H1 (cell line): Measurements from ENCODE around the gene LCLAT1. TPM values are rescaled to one million over a fixed set of nuclear protein-coding genes. Genes with fewer than 3 reads are reported as not detected.

Experiments
- CTCF ChIA-PET: fragments of 300-600 bp; sonication (Branson Sonifier 250); formaldehyde crosslinking; loops from one replicate; lab custom pipeline; 2021; ENCODE audit not compliant: partially characterized antibody; lab: Charles Lee
- POLR2A ChIA-PET: fragments of 300-600 bp; sonication (Branson Sonifier 250); formaldehyde crosslinking; loops from one replicate; lab custom pipeline; 2021; ENCODE audit warnings: inconsistent platforms; ENCODE audit not compliant: partially characterized antibody; lab: Charles Lee
- DNase-seq, 2 experiments: peaks; one replicate each; pipeline versions ENCODE4 v3.0.0 to v3.0.0-alpha.2; 2010 to 2022; ENCODE audit warnings: low spot score in 2 of 2, low read depth in 1 of 2, mixed read lengths in 1 of 2
- FAIRE-seq: peaks from 2 replicates; lab custom pipeline; 2011; peaks lifted over from hg19 to GRCh38; lab: Jason Lieb, UNC
- H2AFZ ChIP-seq: 2 replicates; pipeline ENCODE4 v1.8.1; 2012; ENCODE audit warnings: low read length, inconsistent platforms
- H2AK5ac ChIP-seq: 2 replicates; pipeline ENCODE4 v1.6.1; 2013; ENCODE audit warnings: low read depth, low read length
- H2BK120ac ChIP-seq: replicated peaks from 2 replicates; pipeline ENCODE3; 2013; ENCODE audit warnings: low read depth, low read length, inconsistent platforms
- H2BK12ac ChIP-seq: 2 replicates; pipeline ENCODE4 v1.6.1; 2013; ENCODE audit warnings: low read depth, low read length
- H2BK15ac ChIP-seq: 2 replicates; pipeline ENCODE4 v1.6.1; 2013; ENCODE audit warnings: low read length
- H2BK20ac ChIP-seq: 2 replicates; pipeline ENCODE4 v1.6.1; 2013; ENCODE audit warnings: low read length
- H2BK5ac ChIP-seq: 2 replicates; pipeline ENCODE4 v1.6.1; 2013; ENCODE audit warnings: low read depth, low read length
- H3K14ac ChIP-seq: 2 replicates; pipeline ENCODE4 v1.6.1; 2013; ENCODE audit warnings: inconsistent platforms; ENCODE audit not compliant: insufficient read length
- H3K18ac ChIP-seq: 2 replicates; pipeline ENCODE4 v1.6.1; 2013; ENCODE audit warnings: low read length; ENCODE audit errors: extremely low read depth
- H3K23ac ChIP-seq: 2 replicates; pipeline ENCODE4 v1.6.1; 2013; ENCODE audit warnings: inconsistent platforms; ENCODE audit not compliant: insufficient read length
- H3K23me2 ChIP-seq: 2 replicates; pipeline ENCODE4 v1.6.1; 2013; ENCODE audit warnings: low read depth, low read length
- H3K27ac ChIP-seq: 2 replicates; pipeline ENCODE4 v1.6.1; 2011; ENCODE audit warnings: low read depth, low read length, inconsistent platforms
- H3K27me3 ChIP-seq, 4 experiments: replicated peaks in 1 of 4; 1 replicate in 1 of 4; 2 replicates in 3 of 4; pipeline versions ENCODE4 v1.6.1 to v1.8.1; 2011 to 2013; ENCODE audit warnings: low read length in 3 of 4, mild to moderate bottlenecking in 3 of 4, inconsistent platforms in 2 of 4, mixed read lengths in 2 of 4, moderate library complexity in 1 of 4; ENCODE audit not compliant: control insufficient read depth in 3 of 4, insufficient read depth in 3 of 4; ENCODE audit errors: extremely low read depth in 1 of 4
- H3K36me3 ChIP-seq, 4 experiments: 2 replicates each; pipeline versions ENCODE4 v1.6.1 to v1.8.1; 2011 to 2013; ENCODE audit warnings: mild to moderate bottlenecking in 4 of 4, low read length in 3 of 4, moderate library complexity in 2 of 4, control low read depth in 1 of 4, inconsistent platforms in 1 of 4; ENCODE audit not compliant: insufficient read depth in 4 of 4, control insufficient read depth in 2 of 4
- H3K4ac ChIP-seq: replicated peaks from 2 replicates; pipeline ENCODE3; 2013; ENCODE audit warnings: low read length, low read depth, mixed read lengths, inconsistent platforms; ENCODE audit not compliant: insufficient read length
- H3K4me1 ChIP-seq, 4 experiments: replicated peaks in 1 of 4; 1 replicate in 1 of 4; 2 replicates in 3 of 4; pipeline versions ENCODE4 v1.6.1 to v1.8.1; 2011 to 2013; ENCODE audit warnings: low read length in 3 of 4, inconsistent platforms in 2 of 4, mixed read lengths in 1 of 4; ENCODE audit not compliant: insufficient read depth in 4 of 4, control insufficient read depth in 3 of 4
- H3K4me2 ChIP-seq, 2 experiments: 2 replicates each; pipeline versions ENCODE4 v1.6.1 to v1.8.1; 2011 to 2013; ENCODE audit warnings: low read depth in 2 of 2, low read length in 2 of 2, control low read depth in 1 of 2, inconsistent platforms in 1 of 2, mild to moderate bottlenecking in 1 of 2; ENCODE audit not compliant: insufficient read depth in 1 of 2
- H3K4me3 ChIP-seq, 4 experiments: fragments of 200-600, 300-600 bp in 1 of 4; sonication (generic), shearing (Covaris generic), sonication (Bioruptor Twin) in 1 of 4; 2 replicates each; pipeline versions ENCODE4 v1.5.1 to v1.8.1; 2011 to 2016; ENCODE audit warnings: low read length in 4 of 4, low read depth in 3 of 4, control low read depth in 2 of 4, inconsistent platforms in 2 of 4, mild to moderate bottlenecking in 2 of 4, mixed read lengths in 1 of 4, moderate library complexity in 1 of 4; ENCODE audit not compliant: insufficient read depth in 2 of 4; ENCODE audit errors: extremely low read depth in 1 of 4
- H3K56ac ChIP-seq: replicated peaks from 2 replicates; pipeline ENCODE3; 2013; ENCODE audit warnings: low read depth, mild to moderate bottlenecking, mixed read lengths, low read length, inconsistent platforms; ENCODE audit not compliant: insufficient read length
- H3K79me1 ChIP-seq: 2 replicates; pipeline ENCODE4 v1.6.1; 2013; ENCODE audit warnings: low read depth, low read length, control low read depth
- H3K79me2 ChIP-seq, 2 experiments: 2 replicates each; pipeline versions ENCODE4 v1.6.1 to v1.8.1; 2012 to 2013; ENCODE audit warnings: low read length in 2 of 2, mild to moderate bottlenecking in 2 of 2, inconsistent platforms in 1 of 2; ENCODE audit not compliant: insufficient read depth in 2 of 2, control insufficient read depth in 1 of 2
- H3K9ac ChIP-seq, 4 experiments: replicated peaks in 1 of 4; 1 replicate in 1 of 4; 2 replicates in 3 of 4; pipeline versions ENCODE4 v1.6.1 to v1.8.1; 2011 to 2013; ENCODE audit warnings: low read depth in 3 of 4, low read length in 3 of 4, control low read depth in 2 of 4, mild to moderate bottlenecking in 2 of 4, moderate library complexity in 2 of 4, inconsistent platforms in 1 of 4; ENCODE audit errors: extremely low read depth in 1 of 4
- H3K9me3 ChIP-seq, 2 experiments: 2 replicates each; pipeline versions ENCODE4 v1.6.1 to v1.8.1; 2012 to 2013; ENCODE audit warnings: mild to moderate bottlenecking in 2 of 2, moderate library complexity in 2 of 2, control low read depth in 1 of 2, inconsistent platforms in 1 of 2, low read depth in 1 of 2, low read length in 1 of 2, mixed read lengths in 1 of 2; ENCODE audit not compliant: insufficient read depth in 2 of 2
- H4K20me1 ChIP-seq, 2 experiments: replicated peaks in 1 of 2; 2 replicates each; pipeline versions ENCODE3 to v1.8.1; 2011 to 2013; ENCODE audit warnings: inconsistent platforms in 2 of 2, low read length in 2 of 2, mild to moderate bottlenecking in 1 of 2; ENCODE audit not compliant: insufficient read depth in 2 of 2, control insufficient read depth in 1 of 2
- H4K5ac ChIP-seq: 2 replicates; pipeline ENCODE4 v1.6.1; 2013; ENCODE audit warnings: low read length, low read depth, mixed read lengths, inconsistent platforms; ENCODE audit not compliant: insufficient read length
- H4K8ac ChIP-seq: 2 replicates; pipeline ENCODE4 v1.8.0; 2013; ENCODE audit warnings: mild to moderate bottlenecking, moderate library complexity, low read length, inconsistent platforms; ENCODE audit not compliant: insufficient read depth; ENCODE audit errors: extremely low read depth
- H4K91ac ChIP-seq: replicated peaks from 2 replicates; pipeline ENCODE3; 2013; ENCODE audit warnings: low read length, mixed read lengths, inconsistent platforms; ENCODE audit not compliant: insufficient read length
- EP300 ChIP-seq, 2 experiments: IDR thresholded peaks; 1 replicate in 1 of 2; 2 replicates in 1 of 2; pipeline ENCODE4 v1.6.1; 2011 to 2012; ENCODE audit warnings: low read depth in 2 of 2, low read length in 2 of 2, mild to moderate bottlenecking in 2 of 2, borderline replicate concordance in 1 of 2, inconsistent platforms in 1 of 2, moderate library complexity in 1 of 2
- GABPA ChIP-seq: IDR thresholded peaks from 2 replicates; pipeline ENCODE4 v1.6.1; 2011; ENCODE audit warnings: mild to moderate bottlenecking, low read length, moderate library complexity, borderline replicate concordance; ENCODE audit not compliant: insufficient read depth
- HDAC2 ChIP-seq, 2 experiments: fragments of 300-600 bp in 1 of 2; sonication (generic) in 1 of 2; IDR thresholded peaks; 2 replicates each; pipeline ENCODE4 v1.6.1; 2011 to 2012; ENCODE audit warnings: low read depth in 2 of 2, low read length in 2 of 2, mild to moderate bottlenecking in 2 of 2, moderate library complexity in 2 of 2, borderline replicate concordance in 1 of 2, inconsistent platforms in 1 of 2
- JUND ChIP-seq: IDR thresholded peaks from 2 replicates; pipeline ENCODE4 v1.6.1; 2011; ENCODE audit warnings: mild to moderate bottlenecking, improper control_type of control experiment, low read length
- KDM5A ChIP-seq: fragments of 200-600 bp; IDR thresholded peaks from 2 replicates; pipeline ENCODE4 v1.7.1; 2012; ENCODE audit warnings: mild to moderate bottlenecking, low read length, inconsistent platforms, mixed read lengths
- MAFK ChIP-seq: IDR thresholded peaks from 2 replicates; pipeline ENCODE4 v1.6.1; 2012; ENCODE audit warnings: low read depth, mild to moderate bottlenecking, improper control_type of control experiment, low read length
- NRF1 ChIP-seq: IDR thresholded peaks from 2 replicates; pipeline ENCODE4 v1.6.1; 2011; ENCODE audit warnings: mild to moderate bottlenecking, low read depth, low read length, improper control_type of control experiment
- POU5F1 ChIP-seq: IDR thresholded peaks from 2 replicates; pipeline ENCODE4 v1.6.1; 2011; ENCODE audit warnings: low read depth, mild to moderate bottlenecking, low read length, moderate library complexity
- RFX5 ChIP-seq: IDR thresholded peaks from 2 replicates; pipeline ENCODE4 v1.6.1; 2011; ENCODE audit warnings: low read depth, low read length, improper control_type of control experiment, borderline replicate concordance
- RNF2 ChIP-seq: fragments of 200-900, 300-1000 bp; sonication (generic); IDR thresholded peaks from 2 replicates; pipeline ENCODE4 v1.7.1; 2016; ENCODE audit warnings: borderline replicate concordance, low read depth, mild to moderate bottlenecking, antibody characterized with exemption, low read length; ENCODE audit not compliant: poor library complexity, severe bottlenecking; ENCODE audit errors: missing control alignments
- SRF ChIP-seq: IDR thresholded peaks from 2 replicates; pipeline ENCODE4 v1.6.1; 2011; ENCODE audit warnings: mild to moderate bottlenecking, low read depth, low read length, moderate library complexity
- YY1 ChIP-seq: IDR thresholded peaks from 2 replicates; pipeline ENCODE4 v1.6.1; 2011; ENCODE audit warnings: low read depth, mild to moderate bottlenecking, low read length
- WGBS, 2 experiments: shearing (Covaris generic) in 1 of 2; methylation state at CpG; one replicate each; pipeline versions ENCODE4 v1.1.6 to v1.1.7; 2013 to 2015; ENCODE audit warnings: low lambda C conversion rate in 2 of 2, mixed read lengths in 2 of 2, inconsistent platforms in 1 of 2, low coverage in 1 of 2, missing lambda C conversion rate in 1 of 2; ENCODE audit not compliant: insufficient replicate concordance in 2 of 2, insufficient coverage in 1 of 2, insufficient read length in 1 of 2; ENCODE audit errors: extremely low coverage in 1 of 2, missing lambda C conversion rate in 1 of 2; 5-methylcytosine and 5-hydroxymethylcytosine counted together
- polyA plus RNA-seq, 7 experiments: library from polyadenylated mRNA; depleted of rRNA in 3 of 7; stranded (reverse) in 5 of 7; unstranded in 2 of 7; fragments of >200 nt in 5 of 7; fragments of 200-250 nt in 2 of 7; gene quantifications; 1 replicate in 5 of 7; 2 replicates in 1 of 7; 4 replicates in 1 of 7; pipeline versions ENCODE4 v1.2.1 to v1.2.3, GENCODE V29; 2011 to 2013; ENCODE audit warnings: missing spikeins in 2 of 7, mixed read lengths in 2 of 7
- total RNA-seq: library from RNA; stranded (reverse); fragmentation: NEBNext Ultra II Directional; extraction: Animal tissue kit (Norgen Biotek cat#: 25700); gene quantifications from 2 replicates; pipeline ENCODE4 v1.2.1, GENCODE V29; 2021

The LCLAT1 gene
- total and polyA plus RNA-seq, 2 of the 8 experiments (the other 6 are each of a cell fraction or from before 2014, with no cell fraction given): 7.6 to 22.0 TPM

DNA sequence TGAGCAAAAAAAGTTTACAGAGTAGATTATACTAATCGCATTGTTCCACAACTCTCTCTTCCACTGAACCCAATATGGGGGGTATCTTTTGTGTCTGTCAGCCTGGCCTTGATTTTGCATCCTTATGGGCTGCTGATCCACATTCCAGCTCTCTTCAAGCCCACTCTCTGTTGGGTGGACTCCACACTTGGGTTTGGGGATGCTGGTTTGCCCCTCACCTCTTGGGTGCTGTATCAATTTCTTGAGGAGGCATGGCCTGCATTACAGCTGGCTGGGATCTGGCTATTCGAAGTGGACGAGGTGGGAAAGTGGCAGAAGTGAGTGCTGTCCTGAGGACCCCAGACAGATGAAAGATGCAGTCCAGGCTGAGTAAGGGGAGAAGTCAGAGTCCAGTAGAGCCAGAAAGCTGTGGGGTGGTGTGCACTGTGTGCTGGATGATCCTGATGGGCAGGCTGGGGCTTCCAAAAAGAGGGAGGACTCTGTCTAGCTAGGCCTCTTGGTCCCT is 218.8 kb downstream of the LCLAT1 start:
- no peak overlapping the region for H3K4me2 ChIP-seq
- H3K9ac ChIP-seq: no peak overlapping the region
- no peak overlapping the region for H3K14ac ChIP-seq
- H3K18ac ChIP-seq: no peak overlapping the region
- 0 out of 7 replicates have a peak, but pooled peaks cover 0 to 2% (median 0%) of the 10 kb centered on the region in 4 experiments for H3K27me3 ChIP-seq
- no peak overlapping the region for H2BK20ac ChIP-seq
- H2BK5ac ChIP-seq: no peak overlapping the region
- H3K4me1 ChIP-seq: no peaks in the 10 kb centered on the region
- H2BK15ac ChIP-seq: no peak overlapping the region
- no peaks in the 10 kb centered on the region for H4K20me1 ChIP-seq
- CTCF ChIA-PET: interaction anchor here (1.2 to 1.6 kb wide), 3 partner anchors 10 to 44 kb away, joined by 3 to 4 read pairs (median 3); no protein-coding TSS in a partner anchor
- DNase-seq (peak in 1 of 2 experiments; percentile 16), FAIRE-seq (no peak)
- H3K36me3 ChIP-seq: no peaks in the 10 kb centered on the region
- H3K23me2 ChIP-seq: no peaks in the 10 kb centered on the region
- no peak overlapping the region for H2BK120ac ChIP-seq
- no peak overlapping the region for H4K91ac ChIP-seq
- H2AFZ ChIP-seq: 0 out of 2 replicates have a peak overlapping the region, but pooled peaks have one; percentile 18
- H2BK12ac ChIP-seq: no peak overlapping the region
- WGBS, 2 experiments: 89% methylated on average over 3 of the region's 3 CpGs; no CpG with 5 or more reads in 1 of the 2 experiments
- TF ChIP-seq RFX5 (no peak), POU5F1 (no peak), KDM5A (no peak), EP300 (IDR thresholded peaks at IDR 0.05; ENCODE audit: borderline replicate concordance in 1 of 2, low read depth in 2 of 2, low read length in 2 of 2) (no peak), JUND (no peak), MAFK (no peak), SRF (no peak), GABPA (no peak), YY1 (no peak), NRF1 (no peak), RNF2 (no peak), HDAC2 (IDR thresholded peaks at IDR 0.05; ENCODE audit: borderline replicate concordance in 1 of 2, low read depth in 2 of 2, low read length in 2 of 2) (no peak)
- H3K79me1 ChIP-seq: no peaks in the 10 kb centered on the region
- no peak overlapping the region for H3K56ac ChIP-seq
- POLR2A ChIA-PET: interaction anchor here (1.4 kb wide), 1 partner anchor 12 kb away, joined by 4 read pairs; no protein-coding TSS in a partner anchor
- H3K9me3 ChIP-seq: peaks cover 6 to 7% of the 10 kb centered on the region in 2 experiments; a peak in 3 of 4 replicates
- H2AK5ac ChIP-seq: no peak overlapping the region
- H4K8ac ChIP-seq: peak overlapping the region; percentile 6; the same call in 1 of the 2 replicates
- no peaks in the 10 kb centered on the region for H3K79me2 ChIP-seq
- no peak overlapping the region for H4K5ac ChIP-seq
- H3K4me3 ChIP-seq: no peak overlapping the region
- H3K27ac ChIP-seq: 0 out of 2 replicates have a peak overlapping the region, but pooled peaks have one; percentile 18
- H3K23ac ChIP-seq: no peak overlapping the region
- H3K4ac ChIP-seq: no peak overlapping the region
